HG03558 (cell line): Measurements from ENCODE around the gene CNTRL.

Source experiments
- ATAC-seq: cut with Tn5 transposase; IDR thresholded peaks from one replicate; pipeline ENCODE4 v1.9.1; 2021; ENCODE audit warnings: moderate number of reproducible peaks; ENCODE audit not compliant: unreplicated experiment; ENCODE audit errors: extremely low read depth

Gene CNTRL

GRCh38 chr9:121198512-121199042 is 123.8 kb downstream of the CNTRL start:
- no peak for ATAC-seq

GRCh38 chr9:121199921-121200320 is 125.2 kb downstream of the CNTRL start:
- ATAC-seq: no peak

- ATAC-seq: no peak
Measured at GRCh38 chr9:121200356-121200755, 125.6 kb downstream of the CNTRL start.

GRCh38 chr9:121201045-121201737 is 126.4 kb downstream of the CNTRL start:
- no peak for ATAC-seq

DNA sequence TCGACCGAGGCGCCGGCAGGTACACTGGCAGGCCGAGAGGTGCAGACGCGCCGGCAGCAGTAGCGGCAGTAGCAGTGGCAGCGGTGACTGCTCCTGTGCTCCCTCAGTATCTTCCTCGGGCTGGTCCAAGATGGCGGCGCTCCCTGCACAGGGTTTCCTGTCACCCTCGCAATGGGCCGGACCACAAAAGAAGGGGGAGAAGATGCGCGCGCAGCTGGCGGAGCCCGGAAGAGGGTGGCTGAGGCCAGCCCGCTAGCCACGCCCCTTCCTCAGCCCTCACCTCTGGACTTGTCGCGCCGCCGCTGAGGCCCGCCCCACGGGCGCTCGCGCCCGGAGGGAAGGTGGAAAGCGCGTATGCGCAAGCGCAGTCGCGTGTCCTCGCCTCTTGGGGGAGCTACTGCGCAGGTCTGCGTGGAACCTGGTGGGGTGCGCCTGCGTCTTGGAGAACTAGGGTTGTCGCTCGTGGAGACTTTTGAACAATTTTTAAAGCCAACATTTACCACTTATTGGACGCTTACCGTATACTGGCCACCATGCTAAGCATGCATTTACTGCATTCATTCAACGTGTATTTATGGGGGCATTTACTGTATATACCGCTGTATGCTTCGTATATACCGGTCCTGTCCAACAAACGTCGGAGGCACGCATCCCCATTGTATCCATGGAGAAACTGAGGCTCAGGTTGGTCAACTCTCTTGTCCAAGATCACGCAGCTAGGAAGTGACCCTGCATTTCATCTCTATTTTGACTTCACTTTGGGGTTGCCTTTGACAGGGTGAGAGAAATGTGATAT is 127.2 kb downstream of the CNTRL start, which contains the start of gene RAB14:
Gene RAB14, minus strand, starts transcription at position 132 of the 796 bp plus-strand sequence. CDS start 8,457 bp downstream, outside the sequence.
- ATAC-seq: peak; percentile 72

- no peak for ATAC-seq
Measured at GRCh38 chr9:121204121-121204520, 129.4 kb downstream of the CNTRL start.

- no peak for ATAC-seq
Measured at GRCh38 chr9:121204611-121205010, 129.9 kb downstream of the CNTRL start.

DNA sequence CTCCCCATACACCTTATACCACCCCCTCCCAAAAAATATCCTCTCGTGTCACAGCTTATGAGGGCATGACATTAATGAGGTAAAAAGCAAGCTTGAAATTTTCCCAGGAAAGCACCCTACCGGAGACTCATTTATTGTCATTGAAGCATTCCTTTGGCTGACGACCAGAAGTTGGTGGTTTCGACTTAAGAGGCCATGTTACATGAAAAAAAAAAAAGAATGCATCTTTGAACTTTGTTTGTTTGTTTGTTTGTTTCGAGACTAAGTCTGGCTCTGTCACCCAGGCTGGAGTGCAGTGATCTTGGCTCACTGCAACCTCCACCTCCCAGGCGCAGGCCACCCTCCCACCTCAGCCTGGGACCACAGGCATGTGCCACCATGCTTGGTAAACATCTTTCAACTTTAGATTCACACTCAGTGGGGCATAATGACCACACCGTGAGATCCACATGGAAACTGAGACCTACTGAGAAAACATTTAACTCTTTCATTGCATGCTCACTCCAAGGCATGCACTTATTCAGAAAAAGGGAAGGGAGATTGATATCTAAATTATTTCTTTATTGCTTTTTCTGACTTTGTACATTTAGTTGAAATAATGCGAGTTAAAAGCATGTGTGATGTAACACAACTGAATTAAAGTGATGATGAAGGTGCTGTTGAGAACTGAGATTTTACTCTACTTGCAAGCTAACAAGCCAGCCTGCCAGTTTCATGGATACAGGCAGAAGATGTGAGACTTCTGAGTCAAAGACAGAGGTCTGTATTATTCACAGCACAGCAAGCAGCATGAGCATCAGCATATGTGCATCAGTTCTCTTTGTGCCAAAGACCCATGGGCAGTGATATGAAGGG is 132.0 kb downstream of the CNTRL start:
- ATAC-seq: no peak

DNA sequence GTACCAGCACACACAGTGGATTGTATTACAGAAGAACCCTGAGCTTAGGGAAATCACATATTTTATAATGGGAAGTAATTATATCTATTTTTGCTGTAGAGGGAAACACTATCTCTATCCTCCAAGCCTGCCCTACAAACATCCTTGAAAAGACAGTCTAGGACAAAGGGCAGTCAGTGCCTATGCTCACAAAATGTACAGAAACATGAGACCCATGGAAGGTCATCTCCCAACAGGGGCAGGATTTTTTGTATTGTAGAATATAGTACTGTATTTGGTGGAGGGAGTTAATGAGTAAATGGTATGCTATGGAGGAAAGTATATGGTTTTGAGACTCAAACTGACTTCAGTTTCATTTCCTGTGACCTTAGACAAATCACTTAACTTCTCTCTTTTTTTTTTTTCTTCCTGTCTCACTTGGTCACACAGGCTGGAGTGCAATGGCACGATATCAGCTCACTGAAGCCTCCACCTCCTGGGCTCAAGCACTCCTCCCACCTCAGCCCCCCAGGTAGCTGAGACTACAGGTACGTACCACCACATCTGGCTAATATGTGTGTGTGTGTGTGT is 132.7 kb downstream of the CNTRL start:
- peak; percentile 78 for ATAC-seq

DNA sequence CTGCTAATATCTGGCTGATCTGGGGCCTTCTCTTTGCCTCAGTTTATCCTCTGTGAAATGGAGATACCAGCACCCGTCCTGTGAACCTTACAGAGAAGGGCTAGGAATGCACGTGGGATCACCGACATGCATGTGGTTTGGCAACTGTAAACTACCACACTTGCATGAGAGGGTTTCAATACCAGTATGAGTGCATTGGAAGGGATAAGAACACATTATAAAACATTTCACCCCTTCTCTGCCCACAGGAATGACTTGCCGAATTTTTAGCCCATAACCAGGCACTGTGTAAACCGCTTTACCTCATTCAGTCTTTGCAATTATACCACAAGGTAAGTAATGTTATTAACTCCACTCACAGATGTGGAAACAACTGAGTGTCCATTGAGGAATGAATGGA is 135.8 kb downstream of the CNTRL start:
- ATAC-seq: no peak

GRCh38 chr9:121213136-121213806 is 138.5 kb downstream of the CNTRL start:
- ATAC-seq: no peak

- ATAC-seq: no peak
Measured at GRCh38 chr9:121214005-121214404, 139.2 kb downstream of the CNTRL start.

GRCh38 chr9:121216271-121216805 is 141.6 kb downstream of the CNTRL start:
- ATAC-seq: no peak

- peak; percentile 82 for ATAC-seq
Measured at GRCh38 chr9:121217609-121218292, 143.0 kb downstream of the CNTRL start.

GRCh38 chr9:121218357-121219027 is 143.7 kb downstream of the CNTRL start:
- ATAC-seq: no peak

DNA sequence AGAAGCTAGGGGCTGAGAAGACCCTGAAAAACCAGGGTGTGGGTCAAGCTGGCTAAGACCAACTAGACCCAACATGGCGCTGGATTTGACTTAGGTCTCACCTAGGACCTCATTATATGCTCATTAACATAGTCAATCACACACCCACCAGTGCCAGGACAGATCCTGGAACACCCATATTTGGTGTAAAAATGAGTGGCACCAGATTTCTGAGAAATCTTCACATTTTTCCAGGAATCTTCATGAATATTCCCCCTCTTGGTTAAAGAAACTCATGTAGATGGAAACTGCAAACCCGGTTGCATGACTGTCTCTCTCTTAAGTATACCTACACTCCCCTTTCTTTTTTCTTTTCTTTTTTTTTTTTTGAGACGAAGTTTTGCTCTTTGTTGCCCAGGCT is 144.8 kb downstream of the CNTRL start:
- no peak for ATAC-seq

DNA sequence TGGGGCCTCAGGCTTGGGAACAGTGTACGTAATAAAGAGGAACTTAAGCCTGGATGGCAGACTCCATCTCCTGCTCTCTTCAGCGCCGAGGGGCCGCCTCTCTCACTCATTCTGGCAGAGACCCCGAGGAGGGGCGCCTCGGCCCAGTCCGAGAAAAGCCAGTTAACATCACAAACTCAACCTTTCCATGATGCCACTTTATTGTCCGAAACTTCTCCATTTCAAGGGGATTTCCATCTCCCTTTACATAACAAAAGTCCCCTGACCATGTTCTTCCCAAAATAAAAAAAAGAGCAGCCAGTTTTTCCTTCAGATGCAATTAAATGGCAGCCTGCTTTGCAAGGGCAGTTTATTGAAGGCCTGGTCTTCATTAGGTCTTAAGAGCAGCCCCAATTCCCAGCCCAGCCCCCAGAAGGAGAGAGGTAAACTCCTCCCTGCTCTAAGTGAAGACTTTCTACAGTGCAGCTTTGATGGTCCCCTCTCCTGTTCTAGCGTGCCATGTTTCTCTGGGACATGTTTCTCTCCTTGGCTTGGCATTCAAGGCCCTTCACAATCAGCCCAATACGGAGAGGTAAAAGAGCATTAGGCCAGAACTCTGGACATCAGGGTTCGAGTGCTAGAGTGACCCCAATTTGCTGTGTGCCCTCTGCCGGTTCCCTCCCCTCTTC is 146.4 kb downstream of the CNTRL start:
- no peak for ATAC-seq

- ATAC-seq: no peak
Measured at GRCh38 chr9:121221664-121222055, 146.9 kb downstream of the CNTRL start.
